Esophagus squamous epithelium (tissue), 5 donors: ENCODE measurements around the gene NEDD4L. TPM values are rescaled to one million over a fixed set of nuclear protein-coding genes. Genes with fewer than 3 reads are reported as not detected.

ENCODE experiments used
- DNase-seq: peaks from one replicate; lab custom pipeline; 2025; lab: John Stamatoyannopoulos, UW
- H3K27ac ChIP-seq, 4 donors: fragments of 200-600 bp; sonication (generic); one replicate each; pipeline ENCODE4 v1.5.1; 2016 to 2019; ENCODE audit warnings: mild to moderate bottlenecking in 1 of 4
- H3K27me3 ChIP-seq, 4 donors: fragments of 200-600 bp; sonication (generic); 1 replicate in 3 of 4; 2 replicates in 1 of 4; pipeline versions ENCODE4 v1.5.1 to v1.6.0; 2017 to 2021; ENCODE audit warnings: antibody characterized with exemption in 1 of 4
- H3K36me3 ChIP-seq, 3 donors: fragments of 200-600 bp; sonication (generic); one replicate each; pipeline ENCODE4 v1.5.1; 2016 to 2019
- H3K4me1 ChIP-seq, 3 donors: fragments of 200-600 bp; sonication (generic); one replicate each; pipeline ENCODE4 v1.5.1; 2017 to 2019
- H3K4me3 ChIP-seq, 4 donors: fragments of 200-600 bp; sonication (generic); 1 replicate in 3 of 4; 2 replicates in 1 of 4; pipeline ENCODE4 v1.5.1; 2016 to 2019; ENCODE audit warnings: mild to moderate bottlenecking in 2 of 4, moderate library complexity in 1 of 4
- H3K9me3 ChIP-seq, 3 donors: fragments of 200-600 bp; sonication (generic); one replicate each; pipeline ENCODE4 v1.5.1; 2016 to 2019
- CTCF ChIP-seq, 6 experiments: fragments of 450-650 bp in 4 of 6; fragments of 200-600 bp in 2 of 6; sonication (generic) in 2 of 6; IDR thresholded peaks; one replicate each; pipeline ENCODE4 v1.5.1; 2016 to 2019; ENCODE audit warnings: antibody characterized with exemption in 6 of 6, mild to moderate bottlenecking in 4 of 6, moderate library complexity in 4 of 6
- POLR2A ChIP-seq, 4 donors: fragments of 450-650 bp; IDR thresholded peaks; one replicate each; pipeline ENCODE4 v1.6.1; 2017; ENCODE audit warnings: antibody characterized with exemption in 4 of 4, mild to moderate bottlenecking in 4 of 4, moderate library complexity in 3 of 4
- WGBS, 2 donors: methylation state at CpG; one replicate each; pipeline ENCODE4 v1.1.5; 2018; 5-methylcytosine and 5-hydroxymethylcytosine counted together
- intact Hi-C: fragments of 100-400 bp; cut with DNase I; formaldehyde crosslinking; loops from one replicate; pipeline ENCODE4 v1.15.0; 2022
- total RNA-seq, 4 donors: library from RNA; depleted of rRNA; stranded (reverse); fragments of >200 nt; gene quantifications; one replicate each; pipeline ENCODE4 v1.1.0, GENCODE V29; 2016
- donor health status: DM: yes; HTN: yes; CAD: no.

Gene NEDD4L
- total RNA-seq, 4 donors from 2014 or later = 17.0 to 27.6 (median 21.9) TPM

GRCh38 chr18:58204776-58205442, 160.9 kb downstream of the NEDD4L start:
- Histone ChIP-seq H3K27ac (no peak overlapping the region), H3K27me3 (no peaks in the 10 kb centered on the region), H3K4me3 (no peak overlapping the region), H3K9me3 (no peaks in the 10 kb centered on the region), H3K4me1 (peaks cover 0 to 15% (median 6%) of the 10 kb centered on the region in 3 donors), H3K36me3 (no peaks in the 10 kb centered on the region)
- TF ChIP-seq POLR2A (IDR thresholded peaks at IDR 0.05) (no peak), CTCF (IDR thresholded peaks at IDR 0.05) (no peak)
- WGBS, 2 donors = 72 to 76% methylated on average over 3 of the region's 3 CpGs
- DNase-seq = no peak
- intact Hi-C loops = no loop called here

- Histone ChIP-seq H3K4me1 (peaks cover 0 to 15% (median 6%) of the 10 kb centered on the region in 3 donors), H3K4me3 (no peak overlapping the region), H3K9me3 (no peaks in the 10 kb centered on the region), H3K27ac (no peak overlapping the region), H3K36me3 (no peaks in the 10 kb centered on the region), H3K27me3 (no peaks in the 10 kb centered on the region)
- intact Hi-C loops = no loop called here
- no peak for DNase-seq
- no peak for TF ChIP-seq CTCF (IDR thresholded peaks at IDR 0.05)
- TF ChIP-seq POLR2A (IDR thresholded peaks at IDR 0.05) = no peak
- 88 to 92% methylated on average over 4 to 5 of the region's 6 CpGs for WGBS, 2 donors
Measured at GRCh38 chr18:58205443-58206160, 161.6 kb downstream of the NEDD4L start.

DNA sequence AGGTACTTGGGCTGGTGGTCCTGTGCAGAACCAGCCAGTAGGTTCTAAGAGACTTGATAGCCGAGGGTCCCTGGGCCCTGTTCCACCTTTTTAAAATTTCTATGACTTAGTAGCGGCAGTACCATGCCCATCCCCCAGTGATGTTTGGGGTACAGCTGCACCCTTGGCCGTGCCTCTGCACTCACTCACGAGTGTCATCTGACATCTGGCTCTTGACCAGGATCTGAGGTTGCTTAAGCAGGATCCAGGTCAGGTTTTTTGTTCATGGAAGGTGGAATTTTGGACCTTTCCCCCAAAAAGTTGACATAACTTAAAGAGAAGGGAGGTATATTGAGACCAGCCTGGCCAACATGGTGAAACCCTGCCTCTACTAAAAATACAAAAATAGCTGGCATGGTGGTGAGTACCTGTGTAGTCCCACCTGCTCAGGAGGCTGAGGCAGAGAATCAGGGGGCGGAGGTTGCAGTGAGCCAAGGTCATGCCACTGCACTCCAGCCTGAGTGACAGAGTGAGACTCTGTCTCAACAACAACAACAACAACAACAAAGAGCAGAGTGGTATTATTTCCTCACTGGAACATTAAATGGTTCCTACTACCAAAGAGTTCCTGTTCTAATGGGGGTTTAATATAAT, 163.6 kb downstream of the NEDD4L start:
- no peak for DNase-seq
- Histone ChIP-seq H3K36me3 (no peaks in the 10 kb centered on the region), H3K27me3 (no peaks in the 10 kb centered on the region), H3K9me3 (no peaks in the 10 kb centered on the region), H3K4me1 (peaks cover 0 to 15% (median 6%) of the 10 kb centered on the region in 3 donors), H3K4me3 (no peak overlapping the region), H3K27ac (no peak overlapping the region)
- TF ChIP-seq CTCF (IDR thresholded peaks at IDR 0.05) (no peak), POLR2A (IDR thresholded peaks at IDR 0.05) (no peak)
- WGBS, 2 donors = 76 to 90% methylated on average over 2 to 5 of the region's 5 CpGs
- intact Hi-C loops = no loop called here

DNA sequence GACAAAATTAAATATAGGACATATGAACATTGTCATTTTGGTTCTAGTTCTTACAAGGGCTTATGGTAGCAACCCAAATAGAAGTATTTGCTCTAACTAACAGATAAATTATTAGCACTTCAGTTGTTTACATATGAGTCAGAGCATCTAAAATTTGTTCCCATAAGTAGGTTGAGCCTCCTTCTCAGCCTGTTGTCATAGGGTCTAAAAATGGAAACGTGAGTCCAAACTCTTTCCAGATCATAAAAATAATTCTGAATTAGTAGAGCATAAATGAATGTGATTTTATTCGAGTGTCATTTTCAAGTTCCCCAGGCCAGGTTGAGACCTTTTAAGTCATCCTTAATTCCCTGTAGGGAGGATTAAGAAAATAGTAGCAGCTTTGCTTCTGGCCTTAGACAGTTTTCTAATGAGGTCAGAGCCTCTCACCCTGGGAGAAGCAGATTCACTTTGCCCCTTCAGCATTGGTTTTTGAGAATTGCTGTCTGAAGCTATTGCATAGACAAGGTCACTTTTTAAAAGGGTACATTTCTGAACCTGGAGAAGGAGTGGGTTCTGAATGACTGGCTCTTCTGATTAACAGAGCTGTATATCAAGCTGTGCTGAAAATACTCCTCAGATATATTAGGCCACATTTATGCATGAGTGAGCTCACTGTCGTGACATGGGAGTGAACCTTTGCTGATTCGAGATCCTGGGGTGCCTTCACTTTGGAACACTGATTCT, 164.3 kb downstream of the NEDD4L start:
- peaks cover 0 to 15% (median 6%) of the 10 kb centered on the region in 3 donors for H3K4me1 ChIP-seq
- intact Hi-C loops = no loop called here
- 42 to 67% methylated on average over 4 of the region's 4 CpGs for WGBS, 2 donors
- TF ChIP-seq POLR2A (IDR thresholded peaks at IDR 0.05) = no peak
- TF ChIP-seq CTCF (IDR thresholded peaks at IDR 0.05) = no peak
- H3K9me3 ChIP-seq = no peaks in the 10 kb centered on the region
- H3K4me3 ChIP-seq = no peak overlapping the region
- no peaks in the 10 kb centered on the region for H3K27me3 ChIP-seq
- H3K27ac ChIP-seq = peak overlapping the region in 2 of 4 donors; percentile 19 to 52
- DNase-seq = no peak
- no peaks in the 10 kb centered on the region for H3K36me3 ChIP-seq
